Measurements from ENCODE around the gene CLEC9A.

- TF ChIP-seq CTCF (IDR thresholded peaks at IDR 0.05): no peak
- TF ChIP-seq POLR2A (IDR thresholded peaks at IDR 0.05): no peak
Observed at GRCh38 chr12:10012630-10013330, 17.7 kb upstream of the CLEC9A start.
